K562 (cell line): ENCODE data around the gene FMNL2. TPM values are rescaled to one million over a fixed set of nuclear protein-coding genes. Genes with fewer than 3 reads are reported as not detected.

Experiments
- ATAC-seq: fragments of 200-7000 bp; cut with Tn5 transposase; 3 replicates; pipeline ENCODE4 v1.9.1; 2020; ENCODE audit warnings: moderate library complexity
- BruUV-seq: library from RNA; stranded (reverse); fragments of 400-500 nt; replicated peaks from 2 replicates; lab custom pipeline; 2021; lab: Mats Ljungman, UMichigan
- CTCF ChIA-PET: fragments of 300-600 bp; formaldehyde crosslinking; extraction: SDS; loops from one replicate; lab custom pipeline; 2021; ENCODE audit warnings: low intra/inter-chr PET ratio; lab: Yijun Ruan, JAX
- POLR2A ChIA-PET: fragments of 300-600, 350-650 bp; sonication (Branson Sonifier 250); formaldehyde crosslinking; extraction: SDS; loops from one replicate; lab custom pipeline; 2021; ENCODE audit warnings: antibody characterized with exemption, inconsistent platforms; lab: Yijun Ruan, JAX
- DNase-seq, 4 experiments: peaks; one replicate each; pipeline versions ENCODE4 v3.0.0 to v3.0.0-alpha.2; 2011 to 2018; ENCODE audit warnings: low spot score in 3 of 4, mixed read lengths in 3 of 4; ENCODE audit errors: extremely low read depth in 1 of 4
- FAIRE-seq: peaks from 2 replicates; lab custom pipeline; 2011; peaks lifted over from hg19 to GRCh38; lab: Jason Lieb, UNC
- H2AFZ ChIP-seq: 2 replicates; pipeline ENCODE4 v1.6.0; 2011; ENCODE audit warnings: low read depth, low read length, control low read depth, inconsistent platforms
- H3K27ac ChIP-seq: fragments of 200-600 bp; 3 replicates; pipeline ENCODE4 v1.8.0; 2011; ENCODE audit warnings: low read depth, mild to moderate bottlenecking, control low read depth, inconsistent platforms, low read length, moderate library complexity, mixed read lengths; ENCODE audit errors: extremely low read depth
- H3K27me3 ChIP-seq, 2 experiments: fragments of 300-600 bp in 1 of 2; 2 replicates in 1 of 2; 3 replicates in 1 of 2; pipeline versions ENCODE4 v1.6.0 to v1.8.0; 2011; ENCODE audit warnings: inconsistent platforms in 2 of 2, low read length in 2 of 2, mild to moderate bottlenecking in 1 of 2, mixed read lengths in 1 of 2, moderate library complexity in 1 of 2; ENCODE audit not compliant: control insufficient read depth in 2 of 2, insufficient read depth in 2 of 2
- H3K36me3 ChIP-seq: fragments of 300-600 bp; 3 replicates; pipeline ENCODE4 v1.8.0; 2011; ENCODE audit warnings: mild to moderate bottlenecking, low read length, inconsistent platforms; ENCODE audit not compliant: control insufficient read depth, insufficient read depth
- H3K4me1 ChIP-seq, 2 experiments: fragments of 200-600 bp in 1 of 2; replicated peaks in 1 of 2; 2 replicates in 1 of 2; 3 replicates in 1 of 2; pipeline versions ENCODE4 v1.5.1 to v1.8.0; 2011; ENCODE audit warnings: inconsistent platforms in 2 of 2, low read length in 2 of 2, mild to moderate bottlenecking in 1 of 2, mixed read lengths in 1 of 2, moderate library complexity in 1 of 2; ENCODE audit not compliant: control insufficient read depth in 2 of 2, insufficient read depth in 2 of 2
- H3K4me2 ChIP-seq: 2 replicates; pipeline ENCODE4 v1.6.1; 2011; ENCODE audit warnings: low read length, control low read depth, inconsistent platforms, mixed read lengths; ENCODE audit not compliant: insufficient read depth
- H3K4me3 ChIP-seq: fragments of 200-600 bp; sonication (generic), shearing (Covaris generic); 2 replicates; pipeline ENCODE4 v1.5.1; 2016; ENCODE audit warnings: control low read depth, inconsistent platforms
- H3K79me2 ChIP-seq: fragments of 200-600 bp; 3 replicates; pipeline ENCODE4 v1.8.0; 2011; ENCODE audit warnings: low read length, inconsistent platforms; ENCODE audit not compliant: control insufficient read depth, insufficient read depth
- H3K9ac ChIP-seq, 2 experiments: 2 replicates each; pipeline versions ENCODE4 v1.6.0 to v1.6.1; 2011; ENCODE audit warnings: low read depth in 2 of 2, low read length in 2 of 2, control low read depth in 1 of 2, inconsistent platforms in 1 of 2, mild to moderate bottlenecking in 1 of 2, mixed read lengths in 1 of 2; ENCODE audit not compliant: insufficient read depth in 1 of 2
- H3K9me1 ChIP-seq: one replicate; pipeline ENCODE4 v1.6.0; 2011; ENCODE audit warnings: inconsistent platforms, mild to moderate bottlenecking, low read length, moderate library complexity; ENCODE audit not compliant: control insufficient read depth, insufficient read depth
- H3K9me3 ChIP-seq: replicated peaks from 2 replicates; pipeline ENCODE4 v1.5.1; 2011; ENCODE audit warnings: low read depth, low read length, inconsistent platforms; ENCODE audit not compliant: control insufficient read depth, insufficient read depth
- H4K20me1 ChIP-seq: replicated peaks from 2 replicates; pipeline ENCODE4 v1.6.1; 2011; ENCODE audit warnings: low read length, inconsistent platforms, mixed read lengths; ENCODE audit not compliant: control insufficient read depth, insufficient read depth
- ARID2 ChIP-seq: fragments of 450-650 bp; IDR thresholded peaks from 2 replicates; pipeline ENCODE4 v1.6.1; 2017; ENCODE audit warnings: antibody characterized with exemption, mild to moderate bottlenecking
- FOXJ2 ChIP-seq: fragments of 200-800 bp; sonication (Bioruptor generic); IDR thresholded peaks from 2 replicates; pipeline ENCODE4 v1.6.1; 2016; ENCODE audit warnings: missing genetic modification characterization, missing compliant biosample characterization
- MEF2A ChIP-seq: IDR thresholded peaks from 2 replicates; pipeline ENCODE4 v1.6.1; 2011; ENCODE audit warnings: low read depth, mild to moderate bottlenecking, low read length, moderate library complexity; ENCODE audit not compliant: control insufficient read depth
- MYBL2 ChIP-seq, 2 experiments: fragments of 450-650 bp in 1 of 2; sonication (generic) in 1 of 2; formaldehyde crosslinking in 1 of 2; IDR thresholded peaks; 2 replicates each; pipeline versions ENCODE4 v1.6.1 to v1.8.1; 2017 to 2022; ENCODE audit warnings: borderline replicate concordance in 1 of 2, inconsistent platforms in 1 of 2, low read depth in 1 of 2, mild to moderate bottlenecking in 1 of 2, missing genetic modification reagents in 1 of 2, moderate library complexity in 1 of 2
- MYC ChIP-seq, 2 experiments: fragments of 250-450 bp in 1 of 2; sonication (Bioruptor Pico) in 1 of 2; IDR thresholded peaks; 2 replicates each; pipeline versions ENCODE4 v1.5.1 to v1.6.1; 2012 to 2021; ENCODE audit warnings: low read depth in 2 of 2, borderline replicate concordance in 1 of 2, improper control_type of control experiment in 1 of 2, low read length in 1 of 2, mild to moderate bottlenecking in 1 of 2, moderate library complexity in 1 of 2
- RFX7 ChIP-seq: fragments of 250-450 bp; sonication (Bioruptor Pico); IDR thresholded peaks from 2 replicates; pipeline ENCODE4 v1.5.1; 2021; ENCODE audit warnings: mild to moderate bottlenecking
- SRSF3 ChIP-seq: fragments of 200-400 bp; formaldehyde crosslinking; IDR thresholded peaks from 2 replicates; pipeline ENCODE4 v1.6.1; 2016; ENCODE audit warnings: mild to moderate bottlenecking, low read length, moderate library complexity; ENCODE audit not compliant: insufficient read depth
- TSC22D4 ChIP-seq: fragments of 450-650 bp; IDR thresholded peaks from 2 replicates; pipeline ENCODE4 v1.6.1; 2016; ENCODE audit warnings: missing genetic modification characterization, missing biosample characterization, control low read depth
- YBX1 ChIP-seq: fragments of 450-650 bp; IDR thresholded peaks from 2 replicates; pipeline ENCODE4 v1.7.1; 2016; ENCODE audit warnings: mild to moderate bottlenecking
- ZKSCAN3 ChIP-seq: fragments of 250-450 bp; sonication (Bioruptor Pico); IDR thresholded peaks from 2 replicates; pipeline ENCODE4 v1.4.0; 2020
- ZNF41 ChIP-seq: fragments of 250-450 bp; sonication (Bioruptor Pico); conservative IDR thresholded peaks from 2 replicates; pipeline ENCODE4 v1.4.0; 2020; ENCODE audit warnings: mild to moderate bottlenecking
- ZNF584 ChIP-seq: fragments of 200-800 bp; sonication (Bioruptor generic); IDR thresholded peaks from 2 replicates; pipeline ENCODE4 v1.6.1; 2016; ENCODE audit warnings: low read depth, mild to moderate bottlenecking, missing genetic modification characterization, missing compliant biosample characterization
- ZNF639 ChIP-seq, 2 experiments: fragments of 200-800 bp in 1 of 2; sonication (Bioruptor generic) in 1 of 2; sonication (generic) in 1 of 2; formaldehyde crosslinking in 1 of 2; IDR thresholded peaks in 1 of 2; conservative IDR thresholded peaks in 1 of 2; 2 replicates each; pipeline versions ENCODE4 v1.5.0 to v1.6.1; 2016 to 2020; ENCODE audit warnings: missing compliant biosample characterization in 1 of 2, missing genetic modification characterization in 1 of 2, missing genetic modification reagents in 1 of 2
- ZSCAN29 ChIP-seq: fragments of 450-650 bp; IDR thresholded peaks from 2 replicates; pipeline ENCODE4 v1.6.1; 2017
- WGBS: fragments of 100-300 bp; shearing (Covaris generic); methylation state at CpG from one replicate; pipeline ENCODE4 v1.1.6; 2016; ENCODE audit warnings: low coverage, mixed read lengths; ENCODE audit not compliant: insufficient coverage; ENCODE audit errors: missing lambda C conversion rate; 5-methylcytosine and 5-hydroxymethylcytosine counted together
- in situ Hi-C: fragments of 300-500 bp; cut with MboI; formaldehyde crosslinking; loops from 4 replicates; pipeline ENCODE4 v1.15.0; 2018; ENCODE audit warnings: inconsistent platforms, mixed read lengths
- intact Hi-C: fragments of 100-400 bp; cut with micrococcal nuclease; formaldehyde crosslinking; loops from 2 replicates; pipeline ENCODE4 v1.14.2; 2022
- polyA plus RNA-seq, 8 experiments: library from polyadenylated mRNA; depleted of rRNA in 4 of 8; stranded (reverse) in 5 of 8; unstranded in 3 of 8; fragments of >200 nt; fragmentation: Nextera tagmentation in 2 of 8; fragmentation: Illumina TruSeq in 1 of 8; extraction: Ambion mirVana in 2 of 8; extraction: Trizol in 1 of 8; gene quantifications; 2 replicates each; pipeline versions ENCODE4 v1.2.1 to v1.2.3, GENCODE V29; 2011 to 2014; ENCODE audit warnings: inconsistent platforms in 1 of 8, missing spikeins in 1 of 8
- total RNA-seq, 7 experiments: library from RNA; depleted of rRNA in 6 of 7; stranded (reverse); fragments of >200 nt in 6 of 7; fragmentation: Illumina TruSeq in 2 of 7; extraction: Trizol in 2 of 7; gene quantifications; 2 replicates each; pipeline versions ENCODE4 v1.2.1 to v1.2.3, GENCODE V29; 2011 to 2021; ENCODE audit warnings: low replicate concordance in 1 of 7
- TF ChIP-seq, protein P1 (sequence below), 2 experiments: fragments of 450-650 bp; IDR thresholded peaks; 2 replicates each; pipeline ENCODE4 v1.6.1; 2018; ENCODE audit warnings: mild to moderate bottlenecking in 2 of 2, low read depth in 1 of 2; ENCODE audit not compliant: partially characterized antibody in 2 of 2

Gene FMNL2
- total and polyA plus RNA-seq, 9 of the 15 experiments (the other 6 are each of a cell fraction or from before 2014, with no cell fraction given): 0.15 to 0.49 (median 0.24) TPM; not detected in 1

- Histone ChIP-seq H2AFZ (no peak overlapping the region), H4K20me1 (no peaks in the 10 kb centered on the region), H3K27me3 (no peaks in the 10 kb centered on the region), H3K9me3 (no peaks in the 10 kb centered on the region), H3K4me3 (no peak overlapping the region), H3K9me1 (no peaks in the 10 kb centered on the region), H3K9ac (no peak overlapping the region), H3K79me2 (no peaks in the 10 kb centered on the region), H3K4me2 (no peak overlapping the region), H3K27ac (no peak overlapping the region), H3K36me3 (no peaks in the 10 kb centered on the region), H3K4me1 (peaks cover 5 to 15% of the 10 kb centered on the region in 2 experiments; a peak in 3 of 5 replicates)
- FAIRE-seq: no peak
- BruUV-seq: no TSS peak
- CTCF ChIA-PET: no interaction called here
- no peak for ATAC-seq
- in situ Hi-C loops (no loop called here), intact Hi-C loops (no loop called here)
- TF ChIP-seq ZSCAN29 (no peak), MYC (IDR thresholded peaks at IDR 0.05; ENCODE audit: low read depth, low read length) (no peak), MYC (CRISPR knock-in tag; IDR thresholded peaks at IDR 0.05; ENCODE audit: borderline replicate concordance, low read depth) (no peak), FOXJ2 (tag) (no peak), MYBL2 (IDR thresholded peaks at IDR 0.05; ENCODE audit: low read depth) (no peak), MYBL2 (CRISPR knock-in tag; IDR thresholded peaks at IDR 0.05; ENCODE audit: borderline replicate concordance) (no peak), ZNF584 (CRISPR knock-in tag) (no peak), TSC22D4 (tag) (no peak), ZNF41 (CRISPR knock-in tag) (no peak), ZKSCAN3 (CRISPR knock-in tag) (no peak), YBX1 (no peak), ZNF639 (CRISPR knock-in tag; conservative IDR thresholded peaks at IDR 0.05 in 1 of 2, IDR thresholded peaks at IDR 0.05 in 1 of 2) (no peak), MEF2A (no peak), SRSF3 (no peak), ARID2 (no peak), RFX7 (CRISPR knock-in tag) (no peak)
- TF ChIP-seq, protein P1, sequence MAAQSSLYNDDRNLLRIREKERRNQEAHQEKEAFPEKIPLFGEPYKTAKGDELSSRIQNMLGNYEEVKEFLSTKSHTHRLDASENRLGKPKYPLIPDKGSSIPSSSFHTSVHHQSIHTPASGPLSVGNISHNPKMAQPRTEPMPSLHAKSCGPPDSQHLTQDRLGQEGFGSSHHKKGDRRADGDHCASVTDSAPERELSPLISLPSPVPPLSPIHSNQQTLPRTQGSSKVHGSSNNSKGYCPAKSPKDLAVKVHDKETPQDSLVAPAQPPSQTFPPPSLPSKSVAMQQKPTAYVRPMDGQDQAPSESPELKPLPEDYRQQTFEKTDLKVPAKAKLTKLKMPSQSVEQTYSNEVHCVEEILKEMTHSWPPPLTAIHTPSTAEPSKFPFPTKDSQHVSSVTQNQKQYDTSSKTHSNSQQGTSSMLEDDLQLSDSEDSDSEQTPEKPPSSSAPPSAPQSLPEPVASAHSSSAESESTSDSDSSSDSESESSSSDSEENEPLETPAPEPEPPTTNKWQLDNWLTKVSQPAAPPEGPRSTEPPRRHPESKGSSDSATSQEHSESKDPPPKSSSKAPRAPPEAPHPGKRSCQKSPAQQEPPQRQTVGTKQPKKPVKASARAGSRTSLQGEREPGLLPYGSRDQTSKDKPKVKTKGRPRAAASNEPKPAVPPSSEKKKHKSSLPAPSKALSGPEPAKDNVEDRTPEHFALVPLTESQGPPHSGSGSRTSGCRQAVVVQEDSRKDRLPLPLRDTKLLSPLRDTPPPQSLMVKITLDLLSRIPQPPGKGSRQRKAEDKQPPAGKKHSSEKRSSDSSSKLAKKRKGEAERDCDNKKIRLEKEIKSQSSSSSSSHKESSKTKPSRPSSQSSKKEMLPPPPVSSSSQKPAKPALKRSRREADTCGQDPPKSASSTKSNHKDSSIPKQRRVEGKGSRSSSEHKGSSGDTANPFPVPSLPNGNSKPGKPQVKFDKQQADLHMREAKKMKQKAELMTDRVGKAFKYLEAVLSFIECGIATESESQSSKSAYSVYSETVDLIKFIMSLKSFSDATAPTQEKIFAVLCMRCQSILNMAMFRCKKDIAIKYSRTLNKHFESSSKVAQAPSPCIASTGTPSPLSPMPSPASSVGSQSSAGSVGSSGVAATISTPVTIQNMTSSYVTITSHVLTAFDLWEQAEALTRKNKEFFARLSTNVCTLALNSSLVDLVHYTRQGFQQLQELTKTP (IDR thresholded peaks at IDR 0.05; ENCODE audit: low read depth in 1 of 2, partially characterized antibody in 2 of 2): no peak
- POLR2A ChIA-PET: interaction anchor here (1.3 kb wide), 1 partner anchor 10 kb away, joined by 3 read pairs; no protein-coding TSS in a partner anchor
- DNase-seq: no peak
- WGBS: 73% methylated on average over 11 of the region's 11 CpGs
Measured at GRCh38 chr2:152581360-152581759, 246.4 kb downstream of the FMNL2 start.
